Progenitor cell of endocrine pancreas (in vitro differentiated cells): ENCODE results near the gene ADAMTSL3. TPM values are rescaled to one million over a fixed set of nuclear protein-coding genes. Genes with fewer than 3 reads are reported as not detected.
"Not testable (repeated sequence)": the region's sequence is repeated elsewhere in the genome, so short reads cannot be mapped to it uniquely, and the experiment has no call there.

ENCODE experiments used
- DNase-seq: peaks from one replicate; pipeline ENCODE4 v3.0.0; 2021; ENCODE audit warnings: low spot score; ENCODE audit not compliant: unreplicated experiment
- H3K27ac Mint-ChIP-seq: 2 replicates; pipeline ENCODE4 v1.8.0; 2021; ENCODE audit warnings: mild to moderate bottlenecking, moderate library complexity, mixed read lengths
- H3K27me3 Mint-ChIP-seq: 2 replicates; pipeline ENCODE4 v1.8.0; 2021; ENCODE audit warnings: mixed read lengths
- H3K36me3 Mint-ChIP-seq: 2 replicates; pipeline ENCODE4 v1.8.0; 2022; ENCODE audit warnings: mixed read lengths; ENCODE audit not compliant: insufficient read depth
- H3K4me1 Mint-ChIP-seq: 2 replicates; pipeline ENCODE4 v1.8.0; 2021; ENCODE audit warnings: low read depth, mixed read lengths
- H3K4me3 Mint-ChIP-seq: 2 replicates; pipeline ENCODE4 v1.8.0; 2021; ENCODE audit warnings: low read depth, mild to moderate bottlenecking, moderate library complexity, mixed read lengths
- H3K9me3 Mint-ChIP-seq: 2 replicates; pipeline ENCODE4 v1.8.0; 2021; ENCODE audit warnings: low read depth, mixed read lengths
- CTCF ChIP-seq: fragments of 200-600 bp; sonication (generic); IDR thresholded peaks from one replicate; pipeline ENCODE4 v1.5.0; 2021; ENCODE audit warnings: antibody characterized with exemption, mild to moderate bottlenecking; ENCODE audit not compliant: unreplicated experiment
- total RNA-seq: library from RNA; stranded (reverse); gene quantifications from 2 replicates; pipeline ENCODE4 v1.2.1, GENCODE V29; 2021

ADAMTSL3 gene
- total RNA-seq, 1 donor from 2014 or later, result 0.24 TPM

- Mint-ChIP-seq H3K36me3 (no peaks in the 10 kb centered on the region), H3K4me1 (no peaks in the 10 kb centered on the region), H3K27me3 (peaks cover 3% of the 10 kb centered on the region), H3K9me3 (peaks cover 12% of the 10 kb centered on the region), H3K27ac (no peak overlapping the region), H3K4me3 (no peak overlapping the region)
- DNase-seq, result no peak
- TF ChIP-seq CTCF, result no peak
These were observed 307.4 kb downstream of the ADAMTSL3 start for GRCh38 chr15:83961311-83961710.

- H3K27me3 Mint-ChIP-seq, H3K36me3 Mint-ChIP-seq, H3K4me3 Mint-ChIP-seq, H3K27ac Mint-ChIP-seq, DNase-seq, H3K4me1 Mint-ChIP-seq: not testable (repeated sequence)
- H3K9me3 Mint-ChIP-seq, result peaks cover 17% of the 10 kb centered on the region
These were observed 311.0 kb downstream of the ADAMTSL3 start for GRCh38 chr15:83964967-83965366.

- Mint-ChIP-seq H3K4me3 (no peak overlapping the region), H3K36me3 (no peaks in the 10 kb centered on the region), H3K27ac (no peak overlapping the region), H3K27me3 (peaks cover 9% of the 10 kb centered on the region), H3K9me3 (peaks cover 14% of the 10 kb centered on the region), H3K4me1 (no peaks in the 10 kb centered on the region)
- DNase-seq, result no peak
- no peak for TF ChIP-seq CTCF
These were observed 316.5 kb downstream of the ADAMTSL3 start for GRCh38 chr15:83970295-83970890.

- Mint-ChIP-seq H3K27ac (no peak overlapping the region), H3K27me3 (peaks cover 6% of the 10 kb centered on the region), H3K4me3 (no peak overlapping the region), H3K9me3 (peaks cover 21% of the 10 kb centered on the region), H3K4me1 (no peaks in the 10 kb centered on the region), H3K36me3 (peaks cover 4% of the 10 kb centered on the region)
- no peak for TF ChIP-seq CTCF
- no peak for DNase-seq
These were observed 318.1 kb downstream of the ADAMTSL3 start for GRCh38 chr15:83971992-83972391.

GRCh38 chr15:83973816-83974215 lies 319.9 kb downstream of the ADAMTSL3 start:
- TF ChIP-seq CTCF, result peak; percentile 43
- H3K9me3 Mint-ChIP-seq, result peaks cover 21% of the 10 kb centered on the region
- no peak overlapping the region for H3K4me3 Mint-ChIP-seq
- H3K36me3 Mint-ChIP-seq, result peaks cover 4% of the 10 kb centered on the region
- H3K27ac Mint-ChIP-seq, result no peak overlapping the region
- H3K27me3 Mint-ChIP-seq, result peaks cover 6% of the 10 kb centered on the region
- no peak for DNase-seq
- no peaks in the 10 kb centered on the region for H3K4me1 Mint-ChIP-seq

GRCh38 chr15:83977992-83978391 lies 324.1 kb downstream of the ADAMTSL3 start:
- Mint-ChIP-seq H3K4me3 (no peak overlapping the region), H3K4me1 (no peaks in the 10 kb centered on the region), H3K27me3 (no peaks in the 10 kb centered on the region), H3K36me3 (peaks cover 4% of the 10 kb centered on the region), H3K27ac (no peak overlapping the region), H3K9me3 (peaks cover 25% of the 10 kb centered on the region)
- no peak for TF ChIP-seq CTCF
- DNase-seq, result no peak
